Stimulated activated CD8-positive, alpha-beta memory T cell treated with anti-CD3 and anti-CD28 coated beads, Interleukin-7, amount 100 ng/mL, for 24 hours (primary cell): ENCODE results near the gene OR52M1.

Experiments used
- DNase-seq: peaks from one replicate; pipeline ENCODE4 v3.0.0-alpha.2; 2020; ENCODE audit warnings: low read depth

OR52M1 gene

GRCh38 chr11:4569075-4569474 is 24.1 kb downstream of the OR52M1 start:
- no peak for DNase-seq

GRCh38 chr11:4576880-4577279 is 31.9 kb downstream of the OR52M1 start:
- DNase-seq: no peak

GRCh38 chr11:4577761-4578160 is 32.8 kb downstream of the OR52M1 start:
- no peak for DNase-seq

- DNase-seq: no peak
Measured at GRCh38 chr11:4578624-4579023, 33.6 kb downstream of the OR52M1 start.

GRCh38 chr11:4580124-4580523 is 35.1 kb downstream of the OR52M1 start:
- DNase-seq: no peak

- no peak for DNase-seq
Measured at GRCh38 chr11:4581443-4581842, 36.5 kb downstream of the OR52M1 start, which contains the start of gene OR52I2. Gene OR52I2, plus strand, starts transcription at chr11:4581743.

GRCh38 chr11:4589017-4589416 is 44.0 kb downstream of the OR52M1 start:
- no peak for DNase-seq

- no peak for DNase-seq
Measured at GRCh38 chr11:4593739-4594138, 48.7 kb downstream of the OR52M1 start, which contains the start of gene OR52I1. Gene OR52I1, plus strand, starts transcription at chr11:4594039. Its CDS starts 0 bp downstream, at chr11:4594039.
